Measurements from ENCODE around the gene MCRS1.

Gene MCRS1

GRCh38 chr12:49543221-49543913, 24.6 kb downstream of the MCRS1 start:
- DNase-seq (ENCODE audit: insufficient read length, low spot score) (no peak), FAIRE-seq (no peak)
- TF ChIP-seq, protein P1, sequence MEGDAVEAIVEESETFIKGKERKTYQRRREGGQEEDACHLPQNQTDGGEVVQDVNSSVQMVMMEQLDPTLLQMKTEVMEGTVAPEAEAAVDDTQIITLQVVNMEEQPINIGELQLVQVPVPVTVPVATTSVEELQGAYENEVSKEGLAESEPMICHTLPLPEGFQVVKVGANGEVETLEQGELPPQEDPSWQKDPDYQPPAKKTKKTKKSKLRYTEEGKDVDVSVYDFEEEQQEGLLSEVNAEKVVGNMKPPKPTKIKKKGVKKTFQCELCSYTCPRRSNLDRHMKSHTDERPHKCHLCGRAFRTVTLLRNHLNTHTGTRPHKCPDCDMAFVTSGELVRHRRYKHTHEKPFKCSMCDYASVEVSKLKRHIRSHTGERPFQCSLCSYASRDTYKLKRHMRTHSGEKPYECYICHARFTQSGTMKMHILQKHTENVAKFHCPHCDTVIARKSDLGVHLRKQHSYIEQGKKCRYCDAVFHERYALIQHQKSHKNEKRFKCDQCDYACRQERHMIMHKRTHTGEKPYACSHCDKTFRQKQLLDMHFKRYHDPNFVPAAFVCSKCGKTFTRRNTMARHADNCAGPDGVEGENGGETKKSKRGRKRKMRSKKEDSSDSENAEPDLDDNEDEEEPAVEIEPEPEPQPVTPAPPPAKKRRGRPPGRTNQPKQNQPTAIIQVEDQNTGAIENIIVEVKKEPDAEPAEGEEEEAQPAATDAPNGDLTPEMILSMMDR (IDR thresholded peaks at IDR 0.05; ENCODE audit: insufficient read depth, missing control alignments) = no peak

- no peak for DNase-seq (ENCODE audit: insufficient read length, low spot score)
- FAIRE-seq = no peak
- TF ChIP-seq, protein P1 (IDR thresholded peaks at IDR 0.05; ENCODE audit: insufficient read depth, missing control alignments) = no peak
Observed at GRCh38 chr12:49542592-49543160, 25.3 kb downstream of the MCRS1 start.

GRCh38 chr12:49541911-49542505, 25.9 kb downstream of the MCRS1 start:
- FAIRE-seq (no peak), DNase-seq (ENCODE audit: insufficient read length, low spot score) (no peak)
- TF ChIP-seq, protein P1 (IDR thresholded peaks at IDR 0.05; ENCODE audit: insufficient read depth, missing control alignments) = no peak

DNA sequence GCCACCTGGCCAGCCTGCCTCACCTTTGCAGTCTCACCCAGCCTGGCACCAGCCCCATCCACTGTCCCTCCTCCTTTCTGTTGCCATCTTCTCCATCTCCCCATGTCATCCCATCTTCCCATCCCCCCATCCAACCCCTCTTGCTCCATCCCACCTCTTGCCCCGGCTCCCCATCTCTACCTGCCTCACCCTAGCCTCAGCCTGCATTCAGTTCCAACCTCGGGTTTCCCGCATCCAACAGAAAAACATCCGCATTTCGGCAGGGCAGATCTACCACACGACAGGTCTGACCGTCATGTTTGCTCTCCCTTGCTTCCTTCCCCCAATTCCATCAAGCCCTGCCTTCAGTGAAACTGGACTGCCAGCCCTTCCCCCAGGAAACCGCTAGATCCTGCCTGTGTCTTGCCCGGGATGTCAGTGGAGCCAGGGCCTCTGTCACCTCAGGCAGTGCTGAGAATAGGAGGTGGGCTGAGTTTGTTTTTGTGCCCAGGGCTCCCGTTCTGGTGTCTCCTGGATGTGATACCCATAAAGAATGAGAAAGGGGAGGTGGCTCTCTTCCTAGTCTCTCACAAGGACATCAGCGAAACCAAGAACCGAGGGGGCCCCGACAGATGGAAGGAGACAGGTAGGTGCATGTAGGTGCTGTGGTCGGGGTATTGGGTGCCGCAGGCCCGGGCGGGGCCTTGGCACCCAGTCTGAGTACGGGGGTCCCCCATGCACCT, 26.6 kb downstream of the MCRS1 start:
- FAIRE-seq (no peak), DNase-seq (ENCODE audit: insufficient read length, low spot score) (no peak)
- TF ChIP-seq, protein P1 (IDR thresholded peaks at IDR 0.05; ENCODE audit: insufficient read depth, missing control alignments) = no peak

- FAIRE-seq (no peak), DNase-seq (ENCODE audit: insufficient read length, low spot score) (no peak)
- TF ChIP-seq, protein P1 (IDR thresholded peaks at IDR 0.05; ENCODE audit: insufficient read depth, missing control alignments) = no peak
Observed at GRCh38 chr12:49540229-49541139, 27.5 kb downstream of the MCRS1 start.

DNA sequence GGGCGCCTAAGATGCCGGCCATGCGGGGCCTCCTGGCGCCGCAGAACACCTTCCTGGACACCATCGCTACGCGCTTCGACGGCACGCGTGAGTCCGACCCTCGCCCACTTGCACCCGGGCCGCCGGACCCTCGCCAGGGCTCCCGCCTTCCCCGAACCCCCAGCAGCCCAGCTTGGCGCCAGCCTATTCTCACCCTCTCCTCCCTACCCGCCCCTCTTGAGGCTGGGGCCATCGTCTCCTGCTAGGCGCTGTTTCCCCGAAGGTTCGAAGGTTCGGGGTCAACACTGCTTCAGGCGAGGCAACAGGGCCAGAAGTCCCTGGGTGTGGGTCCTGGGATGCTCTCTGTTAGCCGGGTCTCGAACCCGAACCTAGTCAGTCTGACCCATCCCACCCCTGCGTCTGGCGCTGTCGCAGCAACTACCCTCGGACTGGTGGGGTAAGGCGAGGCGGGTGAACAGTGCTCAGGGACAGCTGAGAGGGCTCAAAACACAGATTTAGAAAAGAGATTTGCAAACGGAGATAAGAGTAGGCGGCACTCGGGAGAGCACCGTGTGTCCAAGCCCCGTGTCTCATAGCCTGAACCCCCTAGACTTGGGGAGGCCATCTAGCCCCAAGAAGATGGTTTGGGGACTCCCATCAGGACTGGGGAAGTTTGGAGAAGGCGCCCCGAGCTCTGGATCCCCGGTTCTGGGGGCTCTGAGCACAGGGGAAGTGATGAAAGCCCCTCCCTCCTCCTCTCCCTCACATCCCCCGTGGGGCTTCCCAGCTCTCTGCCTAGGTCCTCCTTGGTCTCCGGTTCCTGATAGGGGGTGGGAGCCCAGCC, 28.3 kb downstream of the MCRS1 start:
- DNase-seq (ENCODE audit: insufficient read length, low spot score) = no peak
- FAIRE-seq = no peak
- TF ChIP-seq, protein P1 (IDR thresholded peaks at IDR 0.05; ENCODE audit: insufficient read depth, missing control alignments) = no peak
